Parathyroid adenoma (tissue), 2 donors: Measurements from ENCODE around the gene HCN2.

Experiments used
- H2AFZ ChIP-seq: fragments of 300-600 bp; sonication (generic); one replicate; pipeline ENCODE4 v1.7.0; 2017; ENCODE audit warnings: antibody characterized with exemption, mild to moderate bottlenecking
- H3K27ac ChIP-seq: fragments of 300-600 bp; sonication (generic); one replicate; pipeline ENCODE4 v1.7.0; 2017
- H3K27me3 ChIP-seq: fragments of 300-600 bp; sonication (generic); one replicate; pipeline ENCODE4 v1.7.0; 2017; ENCODE audit warnings: low read length; ENCODE audit not compliant: control insufficient read depth, insufficient read depth
- H3K36me3 ChIP-seq: fragments of 300-600 bp; sonication (generic); one replicate; pipeline ENCODE4 v1.7.0; 2017; ENCODE audit warnings: low read length; ENCODE audit not compliant: control insufficient read depth, insufficient read depth
- H3K4me1 ChIP-seq: fragments of 300-600 bp; sonication (generic); one replicate; pipeline ENCODE4 v1.7.0; 2017; ENCODE audit warnings: control low read depth
- H3K4me2 ChIP-seq: fragments of 300-600 bp; sonication (generic); one replicate; pipeline ENCODE4 v1.7.0; 2017; ENCODE audit warnings: low read length
- H3K4me3 ChIP-seq: fragments of 300-600 bp; sonication (generic); one replicate; pipeline ENCODE4 v1.7.0; 2017; ENCODE audit warnings: low read depth, low read length
- H3K79me2 ChIP-seq: fragments of 300-600 bp; sonication (generic); one replicate; pipeline ENCODE4 v1.7.0; 2017; ENCODE audit warnings: control low read depth
- H3K9ac ChIP-seq: fragments of 300-600 bp; sonication (generic); one replicate; pipeline ENCODE4 v1.7.0; 2017; ENCODE audit warnings: mild to moderate bottlenecking
- H3K9me3 ChIP-seq: fragments of 300-600 bp; sonication (generic); one replicate; pipeline ENCODE4 v1.7.0; 2017; ENCODE audit warnings: low read length; ENCODE audit not compliant: control insufficient read depth
- CTCF ChIP-seq: fragments of 300-600 bp; sonication (generic); IDR thresholded peaks from one replicate; pipeline ENCODE4 v1.7.0; 2017; ENCODE audit warnings: antibody characterized with exemption, mild to moderate bottlenecking
- donor health status: primary hyperparathyroidism.

Gene HCN2

GRCh38 chr19:543910-544608 is 45.6 kb upstream of the HCN2 start, which contains the start of gene GZMM:
TSS of gene GZMM (plus strand) at chr19:544053. CDS start at chr19:544072, 19 bp downstream.
- no peak for TF ChIP-seq CTCF
- Histone ChIP-seq H3K79me2 (no peaks in the 10 kb centered on the region), H3K4me3 (no peak within 1 kb of the TSS), H3K4me2 (no peak within 1 kb of the TSS), H3K9ac (no peak within 1 kb of the TSS), H3K9me3 (no peaks in the 10 kb centered on the region), H2AFZ (no peak within 1 kb of the TSS), H3K27ac (no peak within 1 kb of the TSS), H3K36me3 (no peaks in the 10 kb centered on the region), H3K4me1 (no peaks in the 10 kb centered on the region), H3K27me3 (no peaks in the 10 kb centered on the region)

GRCh38 chr19:547117-547516 is 42.6 kb upstream of the HCN2 start:
- Histone ChIP-seq H2AFZ (no peak overlapping the region), H3K4me3 (no peak overlapping the region), H3K9me3 (no peaks in the 10 kb centered on the region), H3K36me3 (no peaks in the 10 kb centered on the region), H3K79me2 (no peaks in the 10 kb centered on the region), H3K27me3 (no peaks in the 10 kb centered on the region), H3K9ac (no peak overlapping the region), H3K27ac (no peak overlapping the region), H3K4me1 (no peaks in the 10 kb centered on the region), H3K4me2 (no peak overlapping the region)
- TF ChIP-seq CTCF = no peak

- H3K4me1 ChIP-seq = no peaks in the 10 kb centered on the region
- H3K36me3 ChIP-seq = no peaks in the 10 kb centered on the region
- TF ChIP-seq CTCF = no peak
- no peaks in the 10 kb centered on the region for H3K9me3 ChIP-seq
- no peaks in the 10 kb centered on the region for H3K79me2 ChIP-seq
- no peaks in the 10 kb centered on the region for H3K27me3 ChIP-seq
- no peak overlapping the region for H3K4me3 ChIP-seq
- H3K4me2 ChIP-seq = no peak overlapping the region
- H3K27ac ChIP-seq = no peak overlapping the region
- H2AFZ ChIP-seq = no peak overlapping the region
- H3K9ac ChIP-seq = no peak overlapping the region
These were observed 41.6 kb upstream of the HCN2 start for GRCh38 chr19:547836-548720.

- Histone ChIP-seq H3K9ac (no peak overlapping the region), H2AFZ (no peak overlapping the region), H3K4me1 (no peaks in the 10 kb centered on the region), H3K27ac (no peak overlapping the region), H3K36me3 (no peaks in the 10 kb centered on the region), H3K9me3 (no peaks in the 10 kb centered on the region), H3K4me2 (no peak overlapping the region), H3K27me3 (no peaks in the 10 kb centered on the region), H3K4me3 (no peak overlapping the region), H3K79me2 (no peaks in the 10 kb centered on the region)
- no peak for TF ChIP-seq CTCF
These were observed 40.5 kb upstream of the HCN2 start for GRCh38 chr19:548886-549830.
